Inflammatory macrophage (primary cell): ENCODE measurements around the gene CDC25B.
A peak's percentile ranks its signal among the peaks of the same experiment; 100 is the strongest.
"Not testable (repeated sequence)": the region's sequence is repeated elsewhere in the genome, so short reads cannot be mapped to it uniquely, and the experiment has no call there.

ENCODE experiments used
- DNase-seq, 2 donors: peaks; one replicate each; pipeline ENCODE4 v3.0.0-alpha.2; 2020 to 2022

The CDC25B gene

DNA sequence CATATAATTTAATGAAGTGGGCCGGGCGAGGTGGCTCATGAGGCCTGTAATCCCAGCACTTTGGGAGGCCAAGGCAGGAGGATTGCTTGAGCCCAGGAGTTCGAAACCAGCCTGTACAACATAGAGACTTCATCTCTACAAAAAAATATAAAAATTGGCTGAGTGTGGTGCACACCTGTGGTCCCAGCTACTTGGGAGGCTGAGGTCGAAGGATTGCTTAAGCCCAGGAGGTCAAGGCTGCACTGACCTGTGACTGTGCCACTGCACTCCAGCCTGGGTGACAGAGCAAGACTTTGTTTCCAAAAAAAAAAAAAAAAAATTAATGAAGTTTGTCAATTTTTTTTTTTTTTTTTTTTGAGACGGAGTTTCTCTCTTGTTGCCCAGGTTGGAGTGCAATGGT, 33.8 kb downstream of the CDC25B start:
- not testable (repeated sequence) for DNase-seq

DNA sequence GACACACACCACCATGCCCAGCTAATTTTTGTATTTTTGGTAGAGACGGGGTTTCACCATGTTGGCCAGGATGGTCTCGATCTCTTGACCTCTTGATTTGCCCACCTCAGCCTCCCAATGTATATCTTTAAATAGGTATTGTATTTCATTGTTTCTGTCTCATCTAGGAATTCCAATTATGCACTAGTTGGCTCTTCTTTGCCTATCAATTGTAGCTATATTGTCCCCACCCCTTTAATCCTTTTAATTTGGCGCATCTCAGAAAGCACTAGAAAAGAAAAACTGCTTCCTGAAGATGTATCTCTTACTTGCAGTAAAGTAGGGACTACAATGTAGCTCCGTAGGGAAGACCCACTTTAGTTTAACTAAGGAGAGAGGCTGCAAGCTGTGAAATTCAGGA, 40.0 kb downstream of the CDC25B start:
- DNase-seq: no peak

- no peak for DNase-seq
Measured at GRCh38 chr20:3839328-3839727, 43.2 kb downstream of the CDC25B start.

DNA sequence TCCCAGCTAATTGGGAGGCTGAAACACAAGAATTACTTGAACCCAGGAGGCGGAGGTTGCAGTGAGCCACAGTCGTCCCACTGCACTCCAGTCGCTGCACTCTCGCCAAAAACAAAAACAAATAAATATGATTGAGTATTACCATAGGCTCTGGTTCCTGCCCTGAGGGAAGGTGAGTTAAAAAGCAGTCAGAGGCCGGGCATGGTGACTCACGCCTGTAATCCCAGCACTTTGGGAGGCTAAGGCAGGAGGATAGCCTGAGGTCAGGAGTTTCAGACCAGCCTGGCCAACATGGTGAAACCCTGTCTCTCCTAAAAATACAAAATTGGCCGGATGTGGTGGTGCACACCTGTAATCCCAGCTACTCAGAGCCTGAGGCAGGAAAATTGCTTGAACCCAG, 44.1 kb downstream of the CDC25B start:
- not testable (repeated sequence) for DNase-seq

DNA sequence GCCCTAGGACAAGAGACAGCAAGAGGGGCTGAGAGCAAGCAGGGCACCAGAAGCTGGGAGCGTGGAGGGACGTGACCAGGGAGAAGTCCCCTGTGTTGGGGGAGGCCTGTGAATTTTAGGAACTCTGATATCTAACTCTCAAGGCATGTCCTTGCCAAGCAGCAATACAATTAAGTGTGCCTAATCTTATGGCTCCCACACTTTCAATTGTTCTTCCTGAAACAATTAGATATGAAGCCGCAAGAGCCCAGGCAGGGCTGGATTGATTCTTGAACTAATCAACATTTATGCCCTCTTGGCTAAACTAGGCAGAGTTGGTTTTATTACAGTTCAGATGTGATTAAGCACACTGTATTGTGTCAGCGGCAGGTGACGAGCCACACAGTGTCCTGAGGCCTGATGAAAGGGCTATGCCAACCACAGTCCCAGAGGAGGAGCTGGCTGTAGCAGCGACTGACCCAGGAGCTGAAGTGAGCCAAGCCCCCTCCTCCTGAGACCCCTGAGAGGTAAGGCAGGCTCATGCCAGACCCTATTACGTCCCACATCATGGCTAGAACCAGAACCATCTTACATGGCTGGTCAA, 46.3 kb downstream of the CDC25B start:
- no peak for DNase-seq

DNA sequence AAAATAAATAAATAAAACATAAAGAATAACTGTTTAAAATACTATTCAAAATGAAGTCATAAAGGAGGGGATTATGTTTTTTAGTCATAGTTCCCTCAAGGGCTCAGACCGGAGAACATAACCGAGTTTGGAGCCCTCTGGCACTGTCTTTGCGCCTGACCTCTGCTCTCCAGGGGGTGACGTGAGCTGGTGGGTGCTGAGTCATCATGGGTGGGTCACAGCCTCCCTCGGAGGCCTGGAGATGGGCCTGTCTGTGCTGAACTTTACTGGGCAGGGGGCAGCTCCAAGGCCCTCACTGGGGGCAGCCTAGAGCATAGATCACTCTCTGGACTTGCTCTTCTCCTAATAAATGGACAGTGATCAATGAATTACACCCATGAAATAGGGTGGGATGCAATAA, 47.4 kb downstream of the CDC25B start:
- DNase-seq: peak; percentile 15 to 20

DNA sequence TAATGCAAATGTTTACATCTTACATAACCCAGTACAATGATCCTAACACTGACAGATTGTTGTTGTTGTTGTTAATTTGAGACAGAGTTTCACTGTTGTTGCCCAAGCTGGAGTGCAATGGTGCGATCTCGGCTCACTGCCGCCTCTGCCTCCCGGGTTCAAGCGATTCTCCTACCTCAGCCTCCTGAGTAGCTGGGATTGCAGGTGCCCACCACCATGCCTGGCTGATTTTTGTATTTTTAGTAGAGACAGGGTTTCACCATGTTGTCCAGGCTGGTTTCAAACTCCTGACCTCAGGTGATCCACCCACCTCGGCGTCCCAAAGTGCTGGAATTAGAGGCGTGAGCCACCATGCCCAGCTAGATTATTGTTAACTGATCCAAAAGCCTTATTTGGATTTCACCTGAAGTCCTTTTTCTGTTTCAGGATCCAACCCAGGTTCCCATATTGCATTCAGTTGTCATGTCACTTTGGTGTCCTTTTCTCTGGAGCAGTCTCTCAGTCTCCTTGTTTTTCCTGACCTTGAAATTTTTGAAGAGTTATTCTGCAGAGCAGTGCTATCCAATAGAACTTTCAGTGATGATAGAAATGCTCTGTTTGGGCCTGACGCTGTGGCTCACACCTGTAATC, 48.0 kb downstream of the CDC25B start:
- not testable (repeated sequence) for DNase-seq

DNA sequence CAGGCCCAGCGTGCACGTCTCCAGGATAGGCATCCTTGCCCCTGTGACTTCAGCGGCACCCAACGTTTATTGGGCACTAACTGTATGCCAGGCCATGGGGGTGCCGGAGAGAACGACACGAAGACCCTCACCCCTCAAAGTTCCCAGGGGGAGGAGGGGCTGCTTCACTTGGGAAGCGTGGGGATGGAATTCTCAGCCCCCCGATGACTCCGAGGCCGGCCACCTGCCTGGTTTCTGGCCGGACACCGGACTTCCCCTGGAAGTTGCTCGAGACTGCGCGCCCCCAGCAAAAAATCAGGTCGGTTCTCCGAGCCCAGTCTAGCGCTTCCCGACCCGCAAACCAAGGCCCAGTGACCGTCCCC, 50.2 kb downstream of the CDC25B start:
- no peak for DNase-seq

- DNase-seq: peak; percentile 81 to 89
Measured at GRCh38 chr20:3846740-3847428, 50.8 kb downstream of the CDC25B start, which contains the start of gene MAVS. Gene MAVS, plus strand, starts transcription at chr20:3846834. Its CDS starts 7,791 bp downstream, at chr20:3854625.

GRCh38 chr20:3847429-3847940, 51.4 kb downstream of the CDC25B start:
- DNase-seq: peak in 1 of 2 donors; percentile 24

DNA sequence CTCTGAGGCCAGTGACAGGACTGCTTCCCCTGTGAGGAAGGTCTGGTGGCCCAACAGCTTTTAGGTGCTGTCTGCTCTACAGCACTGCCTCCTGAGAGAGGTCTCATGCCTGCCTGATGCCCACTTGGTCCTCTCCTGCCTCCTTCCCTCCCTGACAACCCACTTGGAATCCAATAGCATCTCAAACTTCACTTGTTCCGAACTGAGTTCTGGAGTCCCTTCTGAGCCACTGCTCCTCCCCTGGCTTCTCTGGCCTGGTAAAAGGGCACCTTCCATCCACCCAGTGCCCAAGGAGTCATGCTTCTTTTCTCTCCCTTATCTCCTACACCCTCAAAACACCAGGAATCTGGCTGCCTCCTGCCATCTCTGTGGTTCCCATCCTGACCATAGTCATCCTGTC, 52.5 kb downstream of the CDC25B start:
- no peak for DNase-seq

- peak; percentile 29 to 34 for DNase-seq
Measured at GRCh38 chr20:3854462-3854871, 58.4 kb downstream of the CDC25B start.
